IPS DF 6.9 (cell line): ENCODE results near the gene EGLN1.
"Not testable (repeated sequence)": the region's sequence is repeated elsewhere in the genome, so short reads cannot be mapped to it uniquely, and the experiment has no call there.

Experiments used
- DNase-seq: peaks from one replicate; pipeline ENCODE4 v3.0.0-alpha.2; 2013; ENCODE audit warnings: low read depth, low spot score
- H3K27ac ChIP-seq: one replicate; pipeline ENCODE4 v1.5.1; 2013; ENCODE audit warnings: low read length, control low read depth
- H3K27me3 ChIP-seq: 2 replicates; pipeline ENCODE4 v1.6.1; 2013; ENCODE audit warnings: mild to moderate bottlenecking, low read length; ENCODE audit not compliant: control insufficient read depth, insufficient read depth
- H3K36me3 ChIP-seq: 2 replicates; pipeline ENCODE4 v1.6.1; 2013; ENCODE audit warnings: low read length; ENCODE audit not compliant: control insufficient read depth, insufficient read depth
- H3K4me1 ChIP-seq: 2 replicates; pipeline ENCODE4 v1.6.1; 2013; ENCODE audit warnings: low read length; ENCODE audit not compliant: control insufficient read depth, insufficient read depth
- H3K4me3 ChIP-seq: 2 replicates; pipeline ENCODE4 v1.5.1; 2013; ENCODE audit warnings: mild to moderate bottlenecking, low read length
- H3K9me3 ChIP-seq: 2 replicates; pipeline ENCODE4 v1.6.1; 2013; ENCODE audit warnings: low read length, inconsistent platforms; ENCODE audit not compliant: control insufficient read depth, insufficient read depth
- WGBS: extraction: QIAGEN DNeasy Blood & Tissue Kit; methylation state at CpG from one replicate; pipeline ENCODE4 v1.1.7; 2013; ENCODE audit warnings: mixed read lengths, missing lambda C conversion rate; ENCODE audit not compliant: insufficient read length, insufficient coverage; 5-methylcytosine and 5-hydroxymethylcytosine counted together

Gene EGLN1

DNA sequence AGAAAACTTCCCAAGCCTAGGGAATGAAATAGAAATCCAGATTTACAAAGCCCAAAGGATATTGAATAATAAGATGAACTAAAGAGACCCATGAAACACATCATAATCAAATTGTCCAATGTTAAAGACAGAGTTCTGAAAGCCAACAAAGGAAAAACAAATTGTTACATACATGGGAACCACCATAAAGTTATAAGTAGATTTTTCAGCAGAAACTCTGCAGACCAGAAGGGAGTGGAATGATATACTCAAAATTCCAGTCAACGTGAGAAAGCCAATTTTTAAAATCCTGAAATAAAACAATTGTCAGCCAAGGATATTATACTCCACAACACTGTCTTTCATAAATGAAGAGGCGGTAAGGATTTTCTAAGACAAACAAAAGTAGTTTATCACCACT, 22.0 kb upstream of the EGLN1 start:
- H3K27me3 ChIP-seq = no peaks in the 10 kb centered on the region
- no CpG with 5 or more reads among the region's 2 CpGs for WGBS

DNA sequence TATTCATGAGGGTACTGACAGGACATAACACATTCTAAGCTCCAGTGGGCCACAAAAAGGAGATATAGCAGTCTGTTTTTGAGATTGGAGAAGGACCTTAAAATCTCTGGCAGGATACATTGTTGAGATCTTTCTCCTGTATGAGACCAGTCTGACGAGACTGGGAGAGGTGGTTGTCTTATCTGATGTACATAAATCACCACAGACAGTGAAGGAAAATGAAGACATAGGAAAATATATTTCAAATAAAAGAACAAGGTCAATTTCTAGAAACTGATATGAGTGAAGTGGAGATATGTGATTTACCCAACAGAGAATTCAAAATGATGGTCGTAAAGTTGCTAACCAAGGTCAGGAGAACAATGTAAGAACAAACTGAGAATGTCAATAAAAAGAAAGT, 21.3 kb upstream of the EGLN1 start:
- no CpG with 5 or more reads among the region's 2 CpGs for WGBS

More for the DNA sequence above, 22.0 kb upstream of the EGLN1 start:
- Histone ChIP-seq H3K9me3 (no peaks in the 10 kb centered on the region; the same call in 1 of the 2 replicates), H3K4me3 (no peak overlapping the region), H3K27ac (no peak overlapping the region), H3K36me3 (no peaks in the 10 kb centered on the region), H3K4me1 (no peaks in the 10 kb centered on the region)
- no peak for DNase-seq

DNA sequence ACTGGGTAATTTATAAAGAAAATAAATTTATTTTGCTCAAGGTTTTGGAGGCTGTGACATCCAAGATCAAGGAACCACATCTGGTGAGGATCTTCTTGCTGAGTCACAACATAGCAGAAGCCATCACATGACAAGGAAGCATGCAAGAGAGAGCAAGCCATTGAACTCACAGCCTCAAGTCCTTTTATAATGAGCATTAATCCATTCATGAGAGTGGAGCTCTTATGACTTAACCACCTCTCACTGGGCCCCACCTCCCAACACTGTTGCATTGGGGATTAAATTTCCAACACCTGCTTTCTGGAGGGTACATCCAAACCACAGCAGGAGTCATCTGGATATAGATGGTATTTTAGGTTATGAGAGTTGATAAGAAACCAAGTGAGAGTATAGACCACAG, 20.6 kb upstream of the EGLN1 start:
- Histone ChIP-seq H3K4me3 (no peak overlapping the region), H3K36me3 (no peaks in the 10 kb centered on the region), H3K4me1 (no peaks in the 10 kb centered on the region), H3K27ac (no peak overlapping the region), H3K9me3 (no peaks in the 10 kb centered on the region; the same call in 1 of the 2 replicates), H3K27me3 (no peaks in the 10 kb centered on the region)
- no peak for DNase-seq

More for the DNA sequence above, 21.3 kb upstream of the EGLN1 start:
- Histone ChIP-seq H3K27ac (no peak overlapping the region), H3K36me3 (no peaks in the 10 kb centered on the region), H3K4me1 (no peaks in the 10 kb centered on the region), H3K27me3 (no peaks in the 10 kb centered on the region), H3K9me3 (no peaks in the 10 kb centered on the region; the same call in 1 of the 2 replicates), H3K4me3 (no peak overlapping the region)
- DNase-seq = no peak

DNA sequence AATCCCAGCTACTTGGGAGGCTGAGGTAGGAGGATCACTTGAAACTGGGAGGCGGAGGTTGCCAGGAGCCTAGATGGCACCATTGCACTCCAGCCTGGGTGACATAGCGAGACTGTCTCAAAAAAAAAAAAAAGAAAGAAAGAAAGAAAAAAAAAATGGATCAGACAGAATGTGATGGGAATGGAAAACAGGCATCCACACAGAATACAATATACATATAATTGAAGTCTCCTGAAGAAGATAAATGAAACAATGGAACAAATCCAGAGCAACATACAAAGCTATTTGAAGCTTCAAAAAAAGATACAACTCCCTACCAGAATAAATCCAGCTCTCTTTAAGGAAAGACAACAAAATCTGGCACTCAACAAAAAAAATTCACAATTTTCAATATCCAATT, 10.9 kb upstream of the EGLN1 start:
- H3K4me3 ChIP-seq = no peak overlapping the region
- WGBS = no CpG with 5 or more reads among the region's 2 CpGs
- H3K4me1 ChIP-seq = no peaks in the 10 kb centered on the region
- no peak overlapping the region for H3K27ac ChIP-seq
- DNase-seq = no peak
- H3K36me3 ChIP-seq = no peaks in the 10 kb centered on the region
- H3K9me3 ChIP-seq = no peaks in the 10 kb centered on the region
- H3K27me3 ChIP-seq = no peaks in the 10 kb centered on the region

DNA sequence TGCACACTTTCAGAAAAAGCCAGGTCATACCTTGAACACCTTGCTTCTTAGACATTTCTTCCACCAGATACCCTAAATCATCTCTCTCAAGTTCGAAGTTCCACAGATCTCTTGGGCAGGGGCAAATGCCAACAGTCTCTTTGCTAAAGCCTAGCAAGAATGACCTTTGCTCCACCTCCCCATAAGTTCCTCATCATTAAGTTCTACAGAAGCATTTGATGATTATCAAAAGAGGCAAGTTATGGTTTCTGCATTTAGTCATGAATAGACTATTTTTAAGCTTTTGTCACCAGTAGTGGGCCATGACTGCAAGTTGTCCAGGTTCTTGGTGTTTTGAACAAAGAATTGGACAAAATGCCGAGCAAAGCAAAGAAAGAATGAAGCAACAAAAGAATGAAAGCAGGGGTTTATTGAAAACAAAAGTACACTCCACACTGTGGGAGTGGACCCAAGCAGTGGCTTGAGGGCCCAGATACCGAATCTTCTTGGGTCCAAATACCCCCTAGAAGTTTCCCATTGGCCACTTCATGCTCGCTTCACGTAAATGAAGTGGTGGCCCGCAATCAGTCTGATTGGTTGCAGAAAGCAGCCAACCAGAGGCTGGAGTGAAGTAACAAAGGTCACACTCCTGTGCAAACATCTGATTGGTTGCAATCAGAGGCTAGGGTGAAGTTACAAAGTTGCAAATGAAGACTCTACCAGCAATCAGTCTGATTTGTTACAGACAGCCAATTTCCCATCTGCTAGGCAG, 9.8 kb upstream of the EGLN1 start:
- Histone ChIP-seq H3K4me1 (no peaks in the 10 kb centered on the region), H3K4me3 (no peak overlapping the region), H3K9me3 (no peaks in the 10 kb centered on the region), H3K27me3 (no peaks in the 10 kb centered on the region), H3K27ac (no peak overlapping the region), H3K36me3 (no peaks in the 10 kb centered on the region)
- WGBS = no CpG with 5 or more reads among the region's 6 CpGs
- no peak for DNase-seq

DNA sequence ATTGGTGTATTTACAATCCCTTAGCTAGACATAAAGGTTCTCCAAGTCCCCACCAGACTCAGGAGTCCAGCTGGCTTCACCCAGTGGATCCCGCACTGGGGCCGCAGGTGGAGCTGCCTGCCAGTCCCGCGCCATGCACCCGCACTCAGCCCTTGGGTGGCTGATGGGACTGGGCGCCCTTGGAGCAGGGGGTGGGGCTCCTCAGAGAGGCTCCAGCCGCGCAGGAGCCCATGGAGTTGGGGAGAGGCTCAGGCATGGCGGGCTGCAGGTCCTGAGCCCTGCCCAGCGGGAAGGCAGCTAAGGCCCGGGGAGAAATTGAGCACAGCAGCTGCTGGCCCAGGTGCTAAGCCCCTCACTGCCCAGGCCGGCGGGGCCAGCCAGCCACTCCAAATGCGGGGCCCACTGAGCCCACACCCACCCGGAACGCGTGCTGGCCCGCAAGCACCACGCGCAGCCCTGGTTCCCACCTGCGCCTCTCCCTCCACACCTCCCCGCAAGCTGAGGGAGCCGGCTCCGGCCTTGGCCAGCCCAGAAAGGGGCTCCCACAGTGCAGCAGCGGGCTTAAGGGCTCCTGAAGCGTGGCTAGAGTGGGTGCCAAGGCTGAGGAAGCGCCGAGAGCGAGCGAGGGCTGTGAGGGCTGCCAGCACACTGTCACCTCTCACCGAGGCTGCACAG, 8.7 kb upstream of the EGLN1 start:
- H3K27me3 ChIP-seq, H3K9me3 ChIP-seq, H3K4me1 ChIP-seq, H3K4me3 ChIP-seq, H3K36me3 ChIP-seq, H3K27ac ChIP-seq, DNase-seq: not testable (repeated sequence)
- WGBS = no CpG with 5 or more reads among the region's 31 CpGs

DNA sequence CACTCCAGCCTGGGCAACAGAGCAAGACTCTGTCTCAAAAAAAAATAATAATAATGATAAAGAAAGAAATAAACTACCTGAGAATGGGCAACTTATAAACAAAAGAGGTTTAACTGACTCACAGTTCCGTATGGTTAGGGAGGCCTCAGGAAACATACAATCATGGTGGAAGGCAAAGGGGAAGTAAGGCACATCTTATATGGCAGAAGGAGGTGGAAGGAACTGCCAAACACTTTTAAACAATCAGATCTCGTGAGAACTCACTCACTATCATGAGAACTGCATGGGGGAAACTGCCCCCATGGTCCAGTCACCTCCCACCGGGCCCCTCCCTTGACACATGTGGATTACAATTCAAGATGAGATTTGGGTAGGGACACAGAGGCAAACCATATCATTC, 6.3 kb upstream of the EGLN1 start:
- no peak overlapping the region for H3K4me3 ChIP-seq
- no CpG with 5 or more reads among the region's 3 CpGs for WGBS
- no peak for DNase-seq

DNA sequence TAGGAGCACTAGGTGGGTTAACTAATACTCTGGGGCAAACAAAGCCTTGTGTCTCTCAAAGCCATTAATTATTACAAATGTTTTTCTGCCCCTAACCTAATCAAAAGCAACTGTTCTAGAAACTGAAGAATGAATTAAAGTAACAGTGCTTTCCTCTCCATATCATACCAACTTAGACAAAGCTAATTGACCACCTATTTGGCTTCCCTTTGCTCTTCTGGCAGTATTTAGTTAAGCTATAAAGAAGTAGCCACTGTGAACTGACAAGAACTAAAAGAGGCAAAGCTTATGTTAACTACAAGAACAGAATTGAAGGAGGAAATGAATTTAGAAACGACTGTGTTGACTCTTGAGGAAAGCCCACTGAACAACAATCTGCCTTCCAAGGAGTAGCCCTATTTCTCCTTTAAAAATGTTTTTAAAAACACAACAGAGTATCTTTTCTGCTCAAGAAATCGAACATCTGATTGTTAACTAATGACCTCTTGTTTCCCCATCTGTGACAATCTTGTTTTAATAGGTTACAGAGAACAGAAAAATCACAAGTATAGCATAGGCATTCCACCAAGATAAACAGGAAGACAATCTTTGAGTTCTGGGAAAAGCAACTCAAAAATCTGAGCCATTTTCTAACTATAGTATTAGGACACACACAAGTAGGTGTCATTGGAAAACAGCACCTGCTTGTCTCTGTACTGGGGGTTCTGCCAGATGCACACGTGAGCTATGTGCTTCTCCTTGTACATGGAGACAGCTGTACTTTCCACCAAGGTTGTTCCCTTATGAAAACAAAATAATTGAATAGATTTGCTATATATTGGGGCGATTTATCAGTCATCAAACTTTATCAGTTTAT, 3.1 kb upstream of the EGLN1 start:
- peaks cover 2% of the 10 kb centered on the region; the same call in 1 of the 2 replicates for H3K4me1 ChIP-seq
- no peaks in the 10 kb centered on the region for H3K9me3 ChIP-seq
- no CpG with 5 or more reads among the region's 4 CpGs for WGBS
- peaks cover 10% of the 10 kb centered on the region for H3K27me3 ChIP-seq
- DNase-seq = no peak
- no peaks in the 10 kb centered on the region for H3K36me3 ChIP-seq
- H3K27ac ChIP-seq = no peak overlapping the region
- H3K4me3 ChIP-seq = no peak overlapping the region

More for the DNA sequence above, 6.3 kb upstream of the EGLN1 start:
- Histone ChIP-seq H3K4me1 (no peaks in the 10 kb centered on the region), H3K9me3 (no peaks in the 10 kb centered on the region), H3K36me3 (no peaks in the 10 kb centered on the region), H3K27me3 (no peaks in the 10 kb centered on the region; the same call in 1 of the 2 replicates), H3K27ac (no peak overlapping the region)

DNA sequence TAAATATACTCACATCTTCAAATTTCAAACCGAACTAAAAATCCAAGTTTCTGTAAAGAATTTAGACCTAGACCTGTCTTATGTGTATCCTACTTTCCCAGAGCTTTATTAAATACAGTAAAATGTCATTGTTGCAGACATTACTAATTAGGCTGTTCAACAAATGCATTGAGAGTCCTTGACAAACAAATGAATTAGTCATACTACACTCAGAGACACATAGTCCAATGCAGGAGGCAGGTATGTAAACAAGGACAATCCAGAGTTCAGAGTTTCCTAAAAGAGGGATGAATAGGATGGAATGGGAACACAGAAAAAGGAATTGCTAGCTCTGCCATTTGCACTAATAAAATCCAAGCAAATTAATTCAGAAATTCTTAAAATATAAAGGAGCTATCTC, 1.6 kb upstream of the EGLN1 start:
- H3K4me1 ChIP-seq = peaks cover 2% of the 10 kb centered on the region; the same call in 1 of the 2 replicates
- peaks cover 22% of the 10 kb centered on the region for H3K27me3 ChIP-seq
- H3K4me3 ChIP-seq = no peak overlapping the region
- no peak overlapping the region for H3K27ac ChIP-seq
- no peaks in the 10 kb centered on the region for H3K36me3 ChIP-seq
- no peak for DNase-seq
- WGBS = no CpG with 5 or more reads among the region's 1 CpG
- H3K9me3 ChIP-seq = no peaks in the 10 kb centered on the region

DNA sequence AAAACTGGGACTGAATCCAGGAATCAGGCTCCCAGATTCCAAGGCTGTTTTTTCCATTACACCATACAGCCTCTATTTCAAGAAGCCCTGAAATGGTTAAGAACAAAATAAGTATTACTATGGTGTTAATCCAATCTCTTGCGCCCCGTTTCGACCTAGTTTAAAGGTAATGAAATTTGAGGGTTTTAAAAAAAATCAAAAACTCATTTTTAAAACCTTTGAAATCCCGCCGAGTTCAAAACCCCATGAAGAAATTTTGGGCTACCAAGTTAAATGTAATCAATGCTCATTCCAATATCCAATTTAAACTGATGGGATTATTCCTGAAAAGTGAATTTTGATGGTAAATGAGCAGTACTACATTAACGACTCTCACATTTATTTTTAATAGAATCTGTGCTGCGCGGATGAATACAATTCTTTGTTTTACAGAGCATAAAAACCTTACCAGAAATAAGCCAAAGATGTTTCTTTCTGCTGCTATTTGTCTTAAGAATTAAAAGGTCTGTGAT, 767 bp upstream of the EGLN1 start:
- Histone ChIP-seq H3K27me3 (peaks cover 26% of the 10 kb centered on the region), H3K27ac (no peak overlapping the region), H3K9me3 (no peaks in the 10 kb centered on the region), H3K36me3 (no peaks in the 10 kb centered on the region), H3K4me1 (peaks cover 2% of the 10 kb centered on the region; the same call in 1 of the 2 replicates), H3K4me3 (peak overlapping the region; percentile 86; the same call in 1 of the 2 replicates)
- no CpG with 5 or more reads among the region's 8 CpGs for WGBS
- DNase-seq = no peak
